GM18508 (cell line): ENCODE data around the gene SUSD6.
"Not testable (repeated sequence)": the region's sequence is repeated elsewhere in the genome, so short reads cannot be mapped to it uniquely, and the experiment has no call there.

Experiments
- ATAC-seq: cut with Tn5 transposase; IDR thresholded peaks from one replicate; pipeline ENCODE4 v1.9.1; 2021; ENCODE audit warnings: moderate number of reproducible peaks; ENCODE audit not compliant: insufficient read depth, unreplicated experiment

Gene SUSD6

GRCh38 chr14:69617796-69618195 lies 6.4 kb downstream of the SUSD6 start:
- no peak for ATAC-seq

GRCh38 chr14:69619012-69619411 lies 7.6 kb downstream of the SUSD6 start:
- ATAC-seq: no peak

- ATAC-seq: no peak
Observed at GRCh38 chr14:69620211-69620611, 8.8 kb downstream of the SUSD6 start.

GRCh38 chr14:69620981-69621380 lies 9.6 kb downstream of the SUSD6 start:
- no peak for ATAC-seq

- no peak for ATAC-seq
Observed at GRCh38 chr14:69624136-69624535, 12.7 kb downstream of the SUSD6 start.

GRCh38 chr14:69625299-69626131 lies 14.1 kb downstream of the SUSD6 start:
- peak; percentile 56 for ATAC-seq

- no peak for ATAC-seq
Observed at GRCh38 chr14:69626132-69626500, 14.7 kb downstream of the SUSD6 start.

GRCh38 chr14:69629225-69630127 lies 18.1 kb downstream of the SUSD6 start:
- ATAC-seq: no peak

GRCh38 chr14:69630360-69630759 lies 19.0 kb downstream of the SUSD6 start:
- no peak for ATAC-seq

GRCh38 chr14:69631509-69631908 lies 20.1 kb downstream of the SUSD6 start:
- ATAC-seq: no peak

GRCh38 chr14:69632164-69632563 lies 20.8 kb downstream of the SUSD6 start:
- ATAC-seq: no peak

- ATAC-seq: no peak
Observed at GRCh38 chr14:69632593-69633151, 21.3 kb downstream of the SUSD6 start.

- ATAC-seq: no peak
Observed at GRCh38 chr14:69633238-69633637, 21.8 kb downstream of the SUSD6 start.

- no peak for ATAC-seq
Observed at GRCh38 chr14:69635981-69636639, 24.7 kb downstream of the SUSD6 start.

GRCh38 chr14:69636718-69637480 lies 25.5 kb downstream of the SUSD6 start:
- ATAC-seq: no peak

- no peak for ATAC-seq
Observed at GRCh38 chr14:69637503-69638031, 26.2 kb downstream of the SUSD6 start.

GRCh38 chr14:69640931-69641330 lies 29.5 kb downstream of the SUSD6 start:
- ATAC-seq: no peak

- not testable (repeated sequence) for ATAC-seq
Observed at GRCh38 chr14:69642212-69642793, 30.9 kb downstream of the SUSD6 start.
